H1 (cell line): Measurements from ENCODE around the gene SETD1B. TPM values are rescaled to one million over a fixed set of nuclear protein-coding genes. Genes with fewer than 3 reads are reported as not detected.

Experiments
- BACH1 ChIP-seq: IDR thresholded peaks from 2 replicates; pipeline ENCODE4 v1.6.1; 2012; ENCODE audit warnings: low read length, improper control_type of control experiment
- CBX8 ChIP-seq: fragments of 300-800, 300-1000 bp; sonication (generic); IDR thresholded peaks from 2 replicates; pipeline ENCODE4 v1.7.1; 2016; ENCODE audit warnings: low read depth, low read length, borderline replicate concordance
- CHD2 ChIP-seq: IDR thresholded peaks from 2 replicates; pipeline ENCODE4 v1.6.1; 2012; ENCODE audit warnings: low read length, improper control_type of control experiment
- EZH2 ChIP-seq: fragments of 200-600 bp; sonication (generic); IDR thresholded peaks from 2 replicates; pipeline ENCODE4 v1.7.1; 2012; ENCODE audit warnings: low read depth, mild to moderate bottlenecking, moderate library complexity, low read length, inconsistent platforms; ENCODE audit not compliant: severe bottlenecking
- FOSL1 ChIP-seq: IDR thresholded peaks from 2 replicates; pipeline ENCODE4 v1.6.1; 2011; ENCODE audit warnings: mild to moderate bottlenecking, low read depth, low read length, moderate library complexity; ENCODE audit not compliant: insufficient read depth
- HDAC2 ChIP-seq, 2 experiments: fragments of 300-600 bp in 1 of 2; sonication (generic) in 1 of 2; IDR thresholded peaks; 2 replicates each; pipeline ENCODE4 v1.6.1; 2011 to 2012; ENCODE audit warnings: low read depth in 2 of 2, low read length in 2 of 2, mild to moderate bottlenecking in 2 of 2, moderate library complexity in 2 of 2, borderline replicate concordance in 1 of 2, inconsistent platforms in 1 of 2
- KDM5A ChIP-seq: fragments of 200-600 bp; IDR thresholded peaks from 2 replicates; pipeline ENCODE4 v1.7.1; 2012; ENCODE audit warnings: mild to moderate bottlenecking, low read length, inconsistent platforms, mixed read lengths
- MAFK ChIP-seq: IDR thresholded peaks from 2 replicates; pipeline ENCODE4 v1.6.1; 2012; ENCODE audit warnings: low read depth, mild to moderate bottlenecking, improper control_type of control experiment, low read length
- SIRT6 ChIP-seq: IDR thresholded peaks from one replicate; pipeline ENCODE4 v1.7.1; 2012; ENCODE audit warnings: low read length, inconsistent platforms
- SP2 ChIP-seq: IDR thresholded peaks from 2 replicates; pipeline ENCODE4 v1.6.1; 2012; ENCODE audit warnings: mild to moderate bottlenecking, low read length, inconsistent platforms
- SRF ChIP-seq: IDR thresholded peaks from 2 replicates; pipeline ENCODE4 v1.6.1; 2011; ENCODE audit warnings: mild to moderate bottlenecking, low read depth, low read length, moderate library complexity
- TAF7 ChIP-seq: optimal IDR thresholded peaks from 2 replicates; pipeline ENCODE3; 2011; ENCODE audit warnings: low read depth, mild to moderate bottlenecking, inconsistent platforms, low read length, moderate library complexity, borderline replicate concordance
- polyA plus RNA-seq, 7 experiments: library from polyadenylated mRNA; depleted of rRNA in 3 of 7; stranded (reverse) in 5 of 7; unstranded in 2 of 7; fragments of >200 nt in 5 of 7; fragments of 200-250 nt in 2 of 7; gene quantifications; 1 replicate in 5 of 7; 2 replicates in 1 of 7; 4 replicates in 1 of 7; pipeline versions ENCODE4 v1.2.1 to v1.2.3, GENCODE V29; 2011 to 2013; ENCODE audit warnings: missing spikeins in 2 of 7, mixed read lengths in 2 of 7
- total RNA-seq: library from RNA; stranded (reverse); fragmentation: NEBNext Ultra II Directional; extraction: Animal tissue kit (Norgen Biotek cat#: 25700); gene quantifications from 2 replicates; pipeline ENCODE4 v1.2.1, GENCODE V29; 2021
- TF ChIP-seq, protein P1 (sequence below): fragments of 300-600 bp; sonication (generic); IDR thresholded peaks from 2 replicates; pipeline ENCODE4 v1.7.1; 2012; ENCODE audit warnings: low read length, moderate library complexity, mild to moderate bottlenecking, inconsistent platforms; ENCODE audit not compliant: insufficient replicate concordance

The SETD1B gene
- total and polyA plus RNA-seq, 2 of the 8 experiments (the other 6 are each of a cell fraction or from before 2014, with no cell fraction given): 1.3 to 17.7 TPM

- TF ChIP-seq, protein P1, sequence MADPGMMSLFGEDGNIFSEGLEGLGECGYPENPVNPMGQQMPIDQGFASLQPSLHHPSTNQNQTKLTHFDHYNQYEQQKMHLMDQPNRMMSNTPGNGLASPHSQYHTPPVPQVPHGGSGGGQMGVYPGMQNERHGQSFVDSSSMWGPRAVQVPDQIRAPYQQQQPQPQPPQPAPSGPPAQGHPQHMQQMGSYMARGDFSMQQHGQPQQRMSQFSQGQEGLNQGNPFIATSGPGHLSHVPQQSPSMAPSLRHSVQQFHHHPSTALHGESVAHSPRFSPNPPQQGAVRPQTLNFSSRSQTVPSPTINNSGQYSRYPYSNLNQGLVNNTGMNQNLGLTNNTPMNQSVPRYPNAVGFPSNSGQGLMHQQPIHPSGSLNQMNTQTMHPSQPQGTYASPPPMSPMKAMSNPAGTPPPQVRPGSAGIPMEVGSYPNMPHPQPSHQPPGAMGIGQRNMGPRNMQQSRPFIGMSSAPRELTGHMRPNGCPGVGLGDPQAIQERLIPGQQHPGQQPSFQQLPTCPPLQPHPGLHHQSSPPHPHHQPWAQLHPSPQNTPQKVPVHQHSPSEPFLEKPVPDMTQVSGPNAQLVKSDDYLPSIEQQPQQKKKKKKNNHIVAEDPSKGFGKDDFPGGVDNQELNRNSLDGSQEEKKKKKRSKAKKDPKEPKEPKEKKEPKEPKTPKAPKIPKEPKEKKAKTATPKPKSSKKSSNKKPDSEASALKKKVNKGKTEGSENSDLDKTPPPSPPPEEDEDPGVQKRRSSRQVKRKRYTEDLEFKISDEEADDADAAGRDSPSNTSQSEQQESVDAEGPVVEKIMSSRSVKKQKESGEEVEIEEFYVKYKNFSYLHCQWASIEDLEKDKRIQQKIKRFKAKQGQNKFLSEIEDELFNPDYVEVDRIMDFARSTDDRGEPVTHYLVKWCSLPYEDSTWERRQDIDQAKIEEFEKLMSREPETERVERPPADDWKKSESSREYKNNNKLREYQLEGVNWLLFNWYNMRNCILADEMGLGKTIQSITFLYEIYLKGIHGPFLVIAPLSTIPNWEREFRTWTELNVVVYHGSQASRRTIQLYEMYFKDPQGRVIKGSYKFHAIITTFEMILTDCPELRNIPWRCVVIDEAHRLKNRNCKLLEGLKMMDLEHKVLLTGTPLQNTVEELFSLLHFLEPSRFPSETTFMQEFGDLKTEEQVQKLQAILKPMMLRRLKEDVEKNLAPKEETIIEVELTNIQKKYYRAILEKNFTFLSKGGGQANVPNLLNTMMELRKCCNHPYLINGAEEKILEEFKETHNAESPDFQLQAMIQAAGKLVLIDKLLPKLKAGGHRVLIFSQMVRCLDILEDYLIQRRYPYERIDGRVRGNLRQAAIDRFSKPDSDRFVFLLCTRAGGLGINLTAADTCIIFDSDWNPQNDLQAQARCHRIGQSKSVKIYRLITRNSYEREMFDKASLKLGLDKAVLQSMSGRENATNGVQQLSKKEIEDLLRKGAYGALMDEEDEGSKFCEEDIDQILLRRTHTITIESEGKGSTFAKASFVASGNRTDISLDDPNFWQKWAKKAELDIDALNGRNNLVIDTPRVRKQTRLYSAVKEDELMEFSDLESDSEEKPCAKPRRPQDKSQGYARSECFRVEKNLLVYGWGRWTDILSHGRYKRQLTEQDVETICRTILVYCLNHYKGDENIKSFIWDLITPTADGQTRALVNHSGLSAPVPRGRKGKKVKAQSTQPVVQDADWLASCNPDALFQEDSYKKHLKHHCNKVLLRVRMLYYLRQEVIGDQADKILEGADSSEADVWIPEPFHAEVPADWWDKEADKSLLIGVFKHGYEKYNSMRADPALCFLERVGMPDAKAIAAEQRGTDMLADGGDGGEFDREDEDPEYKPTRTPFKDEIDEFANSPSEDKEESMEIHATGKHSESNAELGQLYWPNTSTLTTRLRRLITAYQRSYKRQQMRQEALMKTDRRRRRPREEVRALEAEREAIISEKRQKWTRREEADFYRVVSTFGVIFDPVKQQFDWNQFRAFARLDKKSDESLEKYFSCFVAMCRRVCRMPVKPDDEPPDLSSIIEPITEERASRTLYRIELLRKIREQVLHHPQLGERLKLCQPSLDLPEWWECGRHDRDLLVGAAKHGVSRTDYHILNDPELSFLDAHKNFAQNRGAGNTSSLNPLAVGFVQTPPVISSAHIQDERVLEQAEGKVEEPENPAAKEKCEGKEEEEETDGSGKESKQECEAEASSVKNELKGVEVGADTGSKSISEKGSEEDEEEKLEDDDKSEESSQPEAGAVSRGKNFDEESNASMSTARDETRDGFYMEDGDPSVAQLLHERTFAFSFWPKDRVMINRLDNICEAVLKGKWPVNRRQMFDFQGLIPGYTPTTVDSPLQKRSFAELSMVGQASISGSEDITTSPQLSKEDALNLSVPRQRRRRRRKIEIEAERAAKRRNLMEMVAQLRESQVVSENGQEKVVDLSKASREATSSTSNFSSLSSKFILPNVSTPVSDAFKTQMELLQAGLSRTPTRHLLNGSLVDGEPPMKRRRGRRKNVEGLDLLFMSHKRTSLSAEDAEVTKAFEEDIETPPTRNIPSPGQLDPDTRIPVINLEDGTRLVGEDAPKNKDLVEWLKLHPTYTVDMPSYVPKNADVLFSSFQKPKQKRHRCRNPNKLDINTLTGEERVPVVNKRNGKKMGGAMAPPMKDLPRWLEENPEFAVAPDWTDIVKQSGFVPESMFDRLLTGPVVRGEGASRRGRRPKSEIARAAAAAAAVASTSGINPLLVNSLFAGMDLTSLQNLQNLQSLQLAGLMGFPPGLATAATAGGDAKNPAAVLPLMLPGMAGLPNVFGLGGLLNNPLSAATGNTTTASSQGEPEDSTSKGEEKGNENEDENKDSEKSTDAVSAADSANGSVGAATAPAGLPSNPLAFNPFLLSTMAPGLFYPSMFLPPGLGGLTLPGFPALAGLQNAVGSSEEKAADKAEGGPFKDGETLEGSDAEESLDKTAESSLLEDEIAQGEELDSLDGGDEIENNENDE: no peak
- TF ChIP-seq BACH1: no peak
- no peak for TF ChIP-seq CBX8
- TF ChIP-seq MAFK: no peak
- TF ChIP-seq SIRT6: no peak
- TF ChIP-seq SP2: no peak
- no peak for TF ChIP-seq KDM5A
- no peak for TF ChIP-seq FOSL1
- TF ChIP-seq EZH2: no peak
- no peak for TF ChIP-seq TAF7
- TF ChIP-seq SRF: no peak
- no peak for TF ChIP-seq CHD2
- TF ChIP-seq HDAC2 (IDR thresholded peaks at IDR 0.05; ENCODE audit: borderline replicate concordance in 1 of 2, low read depth in 2 of 2, low read length in 2 of 2): no peak
Observed at GRCh38 chr12:121775501-121775900, 28.3 kb upstream of the SETD1B start (continued).
